H1 (cell line): Measurements from ENCODE around the gene FOXN4. TPM values are rescaled to one million over a fixed set of nuclear protein-coding genes. Genes with fewer than 3 reads are reported as not detected.

ENCODE experiments used
- CBX5 ChIP-seq: fragments of 300-800, 300-1000 bp; sonication (generic); IDR thresholded peaks from 2 replicates; pipeline ENCODE4 v1.7.1; 2016; ENCODE audit warnings: antibody characterized with exemption, low read length, low read depth
- JUN ChIP-seq: IDR thresholded peaks from 2 replicates; pipeline ENCODE4 v1.6.1; 2011; ENCODE audit warnings: low read depth, mild to moderate bottlenecking, improper control_type of control experiment, low read length
- JUND ChIP-seq: IDR thresholded peaks from 2 replicates; pipeline ENCODE4 v1.6.1; 2011; ENCODE audit warnings: mild to moderate bottlenecking, improper control_type of control experiment, low read length
- NANOG ChIP-seq: IDR thresholded peaks from 2 replicates; pipeline ENCODE4 v1.6.1; 2011; ENCODE audit warnings: low read length, low read depth, mild to moderate bottlenecking, inconsistent platforms; ENCODE audit not compliant: insufficient read depth, poor library complexity, severe bottlenecking
- RFX5 ChIP-seq: IDR thresholded peaks from 2 replicates; pipeline ENCODE4 v1.6.1; 2011; ENCODE audit warnings: low read depth, low read length, improper control_type of control experiment, borderline replicate concordance
- SIN3A ChIP-seq, 2 experiments: IDR thresholded peaks in 1 of 2; conservative IDR thresholded peaks in 1 of 2; 2 replicates each; pipeline ENCODE4 v1.6.1; 2011 to 2012; ENCODE audit warnings: low read length in 2 of 2, improper control_type of control experiment in 1 of 2, low read depth in 1 of 2, mild to moderate bottlenecking in 1 of 2
- TCF12 ChIP-seq: IDR thresholded peaks from 2 replicates; pipeline ENCODE4 v1.6.1; 2011; ENCODE audit warnings: low read depth, mild to moderate bottlenecking, low read length
- polyA plus RNA-seq, 7 experiments: library from polyadenylated mRNA; depleted of rRNA in 3 of 7; stranded (reverse) in 5 of 7; unstranded in 2 of 7; fragments of >200 nt in 5 of 7; fragments of 200-250 nt in 2 of 7; gene quantifications; 1 replicate in 5 of 7; 2 replicates in 1 of 7; 4 replicates in 1 of 7; pipeline versions ENCODE4 v1.2.1 to v1.2.3, GENCODE V29; 2011 to 2013; ENCODE audit warnings: missing spikeins in 2 of 7, mixed read lengths in 2 of 7
- total RNA-seq: library from RNA; stranded (reverse); fragmentation: NEBNext Ultra II Directional; extraction: Animal tissue kit (Norgen Biotek cat#: 25700); gene quantifications from 2 replicates; pipeline ENCODE4 v1.2.1, GENCODE V29; 2021

Gene FOXN4
- total and polyA plus RNA-seq, 2 of the 8 experiments (the other 6 are each of a cell fraction or from before 2014, with no cell fraction given), result 0.26 to 0.29 TPM

- TF ChIP-seq RFX5 (no peak), SIN3A (conservative IDR thresholded peaks at IDR 0.05 in 1 of 2, IDR thresholded peaks at IDR 0.05 in 1 of 2; ENCODE audit: low read depth in 1 of 2, low read length in 2 of 2) (no peak), CBX5 (no peak), TCF12 (no peak), JUND (no peak), JUN (no peak), NANOG (no peak)
- TF ChIP-seq, all 59 proteins: peak for 0
Measured at GRCh38 chr12:109287181-109287580, 21.9 kb downstream of the FOXN4 start (continued).
